Activated T-cell treated with anti-CD3 and anti-CD28 coated beads, Interleukin-2, amount 50 U/mL, for 24 hours (primary cell): ENCODE data around the gene OXCT1.
"Not testable (repeated sequence)": the region's sequence is repeated elsewhere in the genome, so short reads cannot be mapped to it uniquely, and the experiment has no call there.

Experiments
- DNase-seq: peaks from one replicate; pipeline ENCODE4 v3.0.0-alpha.2; 2020
- H3K27ac Mint-ChIP-seq: 2 replicates; pipeline ENCODE4 v1.8.0; 2020; ENCODE audit warnings: mild to moderate bottlenecking, mixed read lengths
- H3K27me3 Mint-ChIP-seq: 2 replicates; pipeline ENCODE4 v1.8.0; 2020; ENCODE audit warnings: mixed read lengths
- H3K36me3 Mint-ChIP-seq: 2 replicates; pipeline ENCODE4 v1.8.0; 2020; ENCODE audit warnings: low read depth, mixed read lengths
- H3K4me1 Mint-ChIP-seq: 2 replicates; pipeline ENCODE4 v1.8.0; 2020; ENCODE audit warnings: low read depth, mixed read lengths
- H3K4me3 Mint-ChIP-seq: 2 replicates; pipeline ENCODE4 v1.8.0; 2020; ENCODE audit warnings: mild to moderate bottlenecking, moderate library complexity, mixed read lengths
- H3K9me3 Mint-ChIP-seq: 2 replicates; pipeline ENCODE4 v1.8.0; 2020; ENCODE audit warnings: mixed read lengths

The OXCT1 gene

GRCh38 chr5:41852293-41852692, 17.9 kb downstream of the OXCT1 start:
- no peak overlapping the region for H3K4me3 Mint-ChIP-seq
- no peak for DNase-seq
- H3K36me3 Mint-ChIP-seq = peaks cover 47% of the 10 kb centered on the region
- no peaks in the 10 kb centered on the region for H3K27me3 Mint-ChIP-seq
- H3K27ac Mint-ChIP-seq = peak overlapping the region; percentile 95
- H3K4me1 Mint-ChIP-seq = peaks cover 45% of the 10 kb centered on the region
- H3K9me3 Mint-ChIP-seq = peaks cover 6% of the 10 kb centered on the region

- Mint-ChIP-seq H3K4me1 (peaks cover 45% of the 10 kb centered on the region), H3K27me3 (no peaks in the 10 kb centered on the region), H3K4me3 (peak overlapping the region; percentile 66), H3K9me3 (peaks cover 6% of the 10 kb centered on the region), H3K27ac (peak overlapping the region; percentile 95), H3K36me3 (peaks cover 55% of the 10 kb centered on the region)
- DNase-seq = no peak
Observed at GRCh38 chr5:41851116-41851515, 19.1 kb downstream of the OXCT1 start.

GRCh38 chr5:41848983-41849382, 21.2 kb downstream of the OXCT1 start:
- Mint-ChIP-seq H3K9me3 (peaks cover 6% of the 10 kb centered on the region), H3K27ac (peak overlapping the region; percentile 34), H3K36me3 (peaks cover 55% of the 10 kb centered on the region), H3K27me3 (no peaks in the 10 kb centered on the region), H3K4me1 (peaks cover 43% of the 10 kb centered on the region), H3K4me3 (no peak overlapping the region)
- no peak for DNase-seq

GRCh38 chr5:41845751-41846150, 24.5 kb downstream of the OXCT1 start:
- peaks cover 21% of the 10 kb centered on the region for H3K4me1 Mint-ChIP-seq
- not testable (repeated sequence) for H3K27ac Mint-ChIP-seq, DNase-seq, H3K27me3 Mint-ChIP-seq, H3K9me3 Mint-ChIP-seq, H3K4me3 Mint-ChIP-seq
- H3K36me3 Mint-ChIP-seq = peaks cover 35% of the 10 kb centered on the region

- H3K27me3 Mint-ChIP-seq = no peaks in the 10 kb centered on the region
- H3K4me1 Mint-ChIP-seq = peaks cover 17% of the 10 kb centered on the region
- no peak for DNase-seq
- H3K4me3 Mint-ChIP-seq = no peak overlapping the region
- peaks cover 4% of the 10 kb centered on the region for H3K9me3 Mint-ChIP-seq
- peaks cover 30% of the 10 kb centered on the region for H3K36me3 Mint-ChIP-seq
- no peak overlapping the region for H3K27ac Mint-ChIP-seq
Observed at GRCh38 chr5:41844502-41844901, 25.7 kb downstream of the OXCT1 start.

GRCh38 chr5:41843456-41844370, 26.5 kb downstream of the OXCT1 start:
- Mint-ChIP-seq H3K4me3 (no peak overlapping the region), H3K9me3 (no peaks in the 10 kb centered on the region), H3K4me1 (peaks cover 16% of the 10 kb centered on the region), H3K27me3 (no peaks in the 10 kb centered on the region), H3K36me3 (peaks cover 30% of the 10 kb centered on the region), H3K27ac (no peak overlapping the region)
- no peak for DNase-seq

- DNase-seq = no peak
- H3K4me1 Mint-ChIP-seq = peaks cover 20% of the 10 kb centered on the region
- H3K27me3 Mint-ChIP-seq = no peaks in the 10 kb centered on the region
- H3K36me3 Mint-ChIP-seq = peaks cover 35% of the 10 kb centered on the region
- no peak overlapping the region for H3K4me3 Mint-ChIP-seq
- H3K9me3 Mint-ChIP-seq = no peaks in the 10 kb centered on the region
- H3K27ac Mint-ChIP-seq = peak overlapping the region; percentile 1
Observed at GRCh38 chr5:41842777-41843176, 27.4 kb downstream of the OXCT1 start.

- Mint-ChIP-seq H3K36me3 (peaks cover 38% of the 10 kb centered on the region), H3K27ac (no peak overlapping the region), H3K9me3 (no peaks in the 10 kb centered on the region), H3K4me1 (peaks cover 29% of the 10 kb centered on the region), H3K4me3 (no peak overlapping the region), H3K27me3 (no peaks in the 10 kb centered on the region)
- DNase-seq = no peak
Observed at GRCh38 chr5:41841325-41841724, 28.9 kb downstream of the OXCT1 start.

- DNase-seq = no peak
- Mint-ChIP-seq H3K27ac (no peak overlapping the region), H3K4me1 (peaks cover 37% of the 10 kb centered on the region), H3K36me3 (peaks cover 48% of the 10 kb centered on the region), H3K4me3 (no peak overlapping the region), H3K27me3 (no peaks in the 10 kb centered on the region), H3K9me3 (no peaks in the 10 kb centered on the region)
Observed at GRCh38 chr5:41840251-41840650, 30.0 kb downstream of the OXCT1 start.

GRCh38 chr5:41837793-41838192, 32.4 kb downstream of the OXCT1 start:
- peaks cover 57% of the 10 kb centered on the region for H3K4me1 Mint-ChIP-seq
- no peak for DNase-seq
- peaks cover 72% of the 10 kb centered on the region for H3K36me3 Mint-ChIP-seq
- H3K9me3 Mint-ChIP-seq = no peaks in the 10 kb centered on the region
- H3K27ac Mint-ChIP-seq = no peak overlapping the region
- no peaks in the 10 kb centered on the region for H3K27me3 Mint-ChIP-seq
- H3K4me3 Mint-ChIP-seq = no peak overlapping the region

GRCh38 chr5:41835645-41836044, 34.6 kb downstream of the OXCT1 start:
- Mint-ChIP-seq H3K36me3 (peaks cover 94% of the 10 kb centered on the region), H3K9me3 (no peaks in the 10 kb centered on the region), H3K27ac (peak overlapping the region; percentile 22), H3K4me1 (peaks cover 66% of the 10 kb centered on the region), H3K4me3 (no peak overlapping the region), H3K27me3 (no peaks in the 10 kb centered on the region)
- DNase-seq = no peak

GRCh38 chr5:41834506-41834905, 35.7 kb downstream of the OXCT1 start:
- Mint-ChIP-seq H3K4me3 (no peak overlapping the region), H3K4me1 (peaks cover 62% of the 10 kb centered on the region), H3K27ac (peak overlapping the region; percentile 29), H3K27me3 (no peaks in the 10 kb centered on the region), H3K36me3 (peaks cover 97% of the 10 kb centered on the region), H3K9me3 (no peaks in the 10 kb centered on the region)
- no peak for DNase-seq

- H3K27me3 Mint-ChIP-seq = no peaks in the 10 kb centered on the region
- no peak overlapping the region for H3K4me3 Mint-ChIP-seq
- DNase-seq = no peak
- H3K9me3 Mint-ChIP-seq = no peaks in the 10 kb centered on the region
- H3K36me3 Mint-ChIP-seq = peaks cover 95% of the 10 kb centered on the region
- H3K4me1 Mint-ChIP-seq = peaks cover 54% of the 10 kb centered on the region
- H3K27ac Mint-ChIP-seq = peak overlapping the region; percentile 35
Observed at GRCh38 chr5:41832430-41832829, 37.8 kb downstream of the OXCT1 start.

GRCh38 chr5:41831155-41831554, 39.1 kb downstream of the OXCT1 start:
- DNase-seq = no peak
- no peak overlapping the region for H3K27ac Mint-ChIP-seq

GRCh38 chr5:41827792-41828191, 42.4 kb downstream of the OXCT1 start:
- H3K4me1 Mint-ChIP-seq = peaks cover 20% of the 10 kb centered on the region
- H3K4me3 Mint-ChIP-seq = no peak overlapping the region
- no peaks in the 10 kb centered on the region for H3K27me3 Mint-ChIP-seq
- H3K27ac Mint-ChIP-seq = no peak overlapping the region
- H3K9me3 Mint-ChIP-seq = no peaks in the 10 kb centered on the region
- DNase-seq = no peak
- peaks cover 97% of the 10 kb centered on the region for H3K36me3 Mint-ChIP-seq

More at GRCh38 chr5:41831155-41831554, 39.1 kb downstream of the OXCT1 start:
- peaks cover 95% of the 10 kb centered on the region for H3K36me3 Mint-ChIP-seq
- no peaks in the 10 kb centered on the region for H3K9me3 Mint-ChIP-seq
- H3K4me3 Mint-ChIP-seq = no peak overlapping the region
- peaks cover 45% of the 10 kb centered on the region for H3K4me1 Mint-ChIP-seq
- H3K27me3 Mint-ChIP-seq = no peaks in the 10 kb centered on the region
